SU-DHL-6 (cell line): Measurements from ENCODE around the gene PDE6H.

ENCODE experiments used
- H2AFZ ChIP-seq: fragments of 200-600 bp; sonication (generic); 2 replicates; pipeline ENCODE4 v1.6.1; 2014; ENCODE audit warnings: low read depth, mild to moderate bottlenecking, moderate library complexity, mixed read lengths, antibody characterized with exemption, low read length; ENCODE audit not compliant: severe bottlenecking
- H3F3A ChIP-seq: fragments of 200-600 bp; shearing (Covaris generic); 2 replicates; pipeline ENCODE4 v1.6.0; 2016; ENCODE audit warnings: antibody characterized with exemption, mild to moderate bottlenecking; ENCODE audit not compliant: insufficient read depth
- H3K27ac ChIP-seq: fragments of 200-600 bp; sonication (generic); 2 replicates; pipeline ENCODE4 v1.5.1; 2016; ENCODE audit warnings: low read depth, mild to moderate bottlenecking, low read length, moderate library complexity, mixed read lengths
- H3K27me3 ChIP-seq: fragments of 200-600 bp; sonication (generic), shearing (Covaris generic); 2 replicates; pipeline ENCODE4 v1.6.0; 2014; ENCODE audit warnings: mild to moderate bottlenecking, low read length
- H3K36me3 ChIP-seq: fragments of 200-600 bp; sonication (generic); 2 replicates; pipeline ENCODE4 v1.6.1; 2014; ENCODE audit warnings: mild to moderate bottlenecking, low read length, mixed read lengths
- H3K4me2 ChIP-seq: fragments of 300-600, 200-600 bp; shearing (Covaris generic), sonication (generic); 2 replicates; pipeline ENCODE4 v1.6.0; 2014; ENCODE audit warnings: low read length, low read depth, mild to moderate bottlenecking; ENCODE audit not compliant: poor library complexity, severe bottlenecking
- H3K4me3 ChIP-seq: fragments of 200-600 bp; sonication (generic); 2 replicates; pipeline ENCODE4 v1.5.1; 2014; ENCODE audit warnings: antibody characterized with exemption, low read length, mild to moderate bottlenecking, mixed read lengths; ENCODE audit not compliant: insufficient read depth, poor library complexity, severe bottlenecking
- H3K79me2 ChIP-seq: fragments of 200-600 bp; sonication (generic); 2 replicates; pipeline ENCODE4 v1.6.1; 2014; ENCODE audit warnings: mild to moderate bottlenecking, low read length, moderate library complexity; ENCODE audit not compliant: insufficient read depth
- H3K9ac ChIP-seq: fragments of 200-600 bp; sonication (generic); 2 replicates; pipeline ENCODE4 v1.7.0; 2014; ENCODE audit warnings: mild to moderate bottlenecking, low read length
- H3K9me2 ChIP-seq: fragments of 200-600 bp; sonication (generic); replicated peaks from 2 replicates; pipeline ENCODE4 v1.6.1; 2014; ENCODE audit warnings: low read length; ENCODE audit not compliant: insufficient read depth
- H3K9me3 ChIP-seq: fragments of 200-600 bp; sonication (generic); 2 replicates; pipeline ENCODE4 v1.6.1; 2014; ENCODE audit warnings: low read length, mixed read lengths; ENCODE audit not compliant: insufficient read depth
- H4K20me1 ChIP-seq: fragments of 200-600 bp; sonication (generic); 2 replicates; pipeline ENCODE4 v1.6.1; 2014; ENCODE audit warnings: low read depth, mild to moderate bottlenecking, antibody characterized with exemption, low read length, moderate library complexity, mixed read lengths
- CTCF ChIP-seq: fragments of 200-600 bp; sonication (generic); IDR thresholded peaks from one replicate; pipeline ENCODE4 v1.5.1; 2017; ENCODE audit warnings: antibody characterized with exemption, mild to moderate bottlenecking, low read length, moderate library complexity; ENCODE audit not compliant: insufficient read depth, poor library complexity, severe bottlenecking
- EZH2phosphoT487 ChIP-seq: fragments of 200-600 bp; sonication (generic), shearing (Covaris generic); conservative IDR thresholded peaks from 2 replicates; pipeline ENCODE4 v1.6.1; 2018; ENCODE audit warnings: mild to moderate bottlenecking, antibody characterized with exemption, low read length, moderate library complexity, mixed read lengths

PDE6H gene

GRCh38 chr12:14927267-14927666 is 45.6 kb upstream of the PDE6H start:
- TF ChIP-seq CTCF (no peak), EZH2phosphoT487 (no peak)

GRCh38 chr12:14928931-14929330 is 43.9 kb upstream of the PDE6H start:
- Histone ChIP-seq H3K79me2 (no peaks in the 10 kb centered on the region), H2AFZ (no peak overlapping the region), H3K4me2 (no peak overlapping the region), H3K9me2 (no peaks in the 10 kb centered on the region), H3K9me3 (no peaks in the 10 kb centered on the region), H3F3A (no peaks in the 10 kb centered on the region), H3K4me3 (no peak overlapping the region), H3K27ac (no peak overlapping the region), H3K36me3 (no peaks in the 10 kb centered on the region), H4K20me1 (no peaks in the 10 kb centered on the region), H3K27me3 (no peaks in the 10 kb centered on the region), H3K9ac (no peak overlapping the region)
- TF ChIP-seq CTCF (no peak), EZH2phosphoT487 (no peak)

More at GRCh38 chr12:14927267-14927666, 45.6 kb upstream of the PDE6H start:
- no peak overlapping the region for H3K4me3 ChIP-seq
- no peak overlapping the region for H2AFZ ChIP-seq
- no peak overlapping the region for H3K9ac ChIP-seq
- H3F3A ChIP-seq: no peaks in the 10 kb centered on the region
- no peaks in the 10 kb centered on the region for H3K9me2 ChIP-seq
- H3K27me3 ChIP-seq: no peaks in the 10 kb centered on the region
- no peaks in the 10 kb centered on the region for H3K36me3 ChIP-seq
- H3K79me2 ChIP-seq: no peaks in the 10 kb centered on the region
- H3K27ac ChIP-seq: no peak overlapping the region
- H4K20me1 ChIP-seq: no peaks in the 10 kb centered on the region
- H3K9me3 ChIP-seq: no peaks in the 10 kb centered on the region
- H3K4me2 ChIP-seq: no peak overlapping the region

- Histone ChIP-seq H3K9ac (no peak overlapping the region), H2AFZ (no peak overlapping the region), H3F3A (no peaks in the 10 kb centered on the region), H3K36me3 (no peaks in the 10 kb centered on the region), H3K4me3 (no peak overlapping the region), H4K20me1 (no peaks in the 10 kb centered on the region), H3K27me3 (no peaks in the 10 kb centered on the region), H3K79me2 (no peaks in the 10 kb centered on the region), H3K9me3 (no peaks in the 10 kb centered on the region), H3K9me2 (no peaks in the 10 kb centered on the region), H3K4me2 (no peak overlapping the region), H3K27ac (no peak overlapping the region)
- TF ChIP-seq EZH2phosphoT487 (no peak), CTCF (no peak)
Observed at GRCh38 chr12:14930299-14930698, 42.5 kb upstream of the PDE6H start.
